Measurements from ENCODE around the gene STX7.

STX7 gene

DNA sequence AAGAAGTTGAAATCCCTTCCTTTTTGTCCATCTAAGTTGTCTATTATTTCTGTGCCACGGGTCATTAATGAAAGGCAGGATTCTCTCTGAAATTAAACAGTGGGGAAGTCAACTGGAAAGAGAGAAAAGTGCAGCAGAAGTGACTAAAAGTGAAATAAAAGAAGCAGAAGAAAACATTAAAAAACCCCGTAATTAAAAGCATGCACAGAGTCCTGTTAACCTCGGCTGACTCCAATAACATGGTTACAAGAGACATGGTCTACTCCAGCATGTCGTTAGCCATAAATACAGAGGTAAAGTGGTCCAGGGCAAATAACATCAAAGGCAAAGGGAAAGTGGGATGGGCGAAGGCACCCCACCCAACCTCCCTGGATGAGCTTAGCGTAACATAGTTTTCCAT, 98.6 kb downstream of the STX7 start:
- TF ChIP-seq CTCF (IDR thresholded peaks at IDR 0.05; ENCODE audit: low read length), result no peak
- no peak for TF ChIP-seq EZH2 (IDR thresholded peaks at IDR 0.05; ENCODE audit: borderline replicate concordance, low read length)
- H4K20me1 ChIP-seq (ENCODE audit: insufficient read depth, low read length), result no peaks in the 10 kb centered on the region
- no peak overlapping the region for H3K4me3 ChIP-seq (ENCODE audit: low read depth, low read length, poor library complexity, severe bottlenecking)
- no peak overlapping the region for H2AFZ ChIP-seq (ENCODE audit: low read length)
- H3K4me1 ChIP-seq (ENCODE audit: insufficient read depth, low read length, severe bottlenecking), result no peaks in the 10 kb centered on the region
- H3K4me2 ChIP-seq (ENCODE audit: low read length), result no peak overlapping the region
- no peaks in the 10 kb centered on the region for H3K9me2 ChIP-seq (ENCODE audit: low read depth, low read length)
- H3K27me3 ChIP-seq (ENCODE audit: insufficient read depth, low read length), result no peaks in the 10 kb centered on the region; the same call in 1 of the 2 replicates
- no peaks in the 10 kb centered on the region for H3F3A ChIP-seq (ENCODE audit: insufficient read depth, low read length)
- H3K79me2 ChIP-seq (ENCODE audit: insufficient read depth, low read length), result no peaks in the 10 kb centered on the region
- no peaks in the 10 kb centered on the region; the same call in 1 of the 2 replicates for H3K36me3 ChIP-seq (ENCODE audit: insufficient read depth, low read length)
- H3K27ac ChIP-seq (ENCODE audit: low read depth, low read length, poor library complexity, severe bottlenecking), result no peak overlapping the region
- H3K9me3 ChIP-seq (ENCODE audit: low read length), result peaks cover 15% of the 10 kb centered on the region; the same call in 1 of the 2 replicates
- no peak overlapping the region for H3K9ac ChIP-seq (ENCODE audit: low read length)

GRCh38 chr6:132413499-132413802, 99.5 kb downstream of the STX7 start:
- H3K9ac ChIP-seq (ENCODE audit: low read length), result no peak overlapping the region
- no peaks in the 10 kb centered on the region for H3F3A ChIP-seq (ENCODE audit: insufficient read depth, low read length)
- H2AFZ ChIP-seq (ENCODE audit: low read length), result no peak overlapping the region
- peaks cover 12% of the 10 kb centered on the region; the same call in 1 of the 2 replicates for H3K9me3 ChIP-seq (ENCODE audit: low read length)
- no peaks in the 10 kb centered on the region for H3K9me2 ChIP-seq (ENCODE audit: low read depth, low read length)
- H3K79me2 ChIP-seq (ENCODE audit: insufficient read depth, low read length), result no peaks in the 10 kb centered on the region
- H3K4me2 ChIP-seq (ENCODE audit: low read length), result no peak overlapping the region
- TF ChIP-seq CTCF (IDR thresholded peaks at IDR 0.05; ENCODE audit: low read length) (no peak), EZH2 (IDR thresholded peaks at IDR 0.05; ENCODE audit: borderline replicate concordance, low read length) (no peak)
- no peaks in the 10 kb centered on the region; the same call in 1 of the 2 replicates for H3K36me3 ChIP-seq (ENCODE audit: insufficient read depth, low read length)
- H3K4me3 ChIP-seq (ENCODE audit: low read depth, low read length, poor library complexity, severe bottlenecking), result no peak overlapping the region
- H4K20me1 ChIP-seq (ENCODE audit: insufficient read depth, low read length), result no peaks in the 10 kb centered on the region
- no peaks in the 10 kb centered on the region for H3K4me1 ChIP-seq (ENCODE audit: insufficient read depth, low read length, severe bottlenecking)
- H3K27me3 ChIP-seq (ENCODE audit: insufficient read depth, low read length), result no peaks in the 10 kb centered on the region; the same call in 1 of the 2 replicates
- H3K27ac ChIP-seq (ENCODE audit: low read depth, low read length, poor library complexity, severe bottlenecking), result no peak overlapping the region

- Histone ChIP-seq H3K27me3 (ENCODE audit: insufficient read depth, low read length) (no peaks in the 10 kb centered on the region; the same call in 1 of the 2 replicates), H3K9me2 (ENCODE audit: low read depth, low read length) (no peaks in the 10 kb centered on the region), H4K20me1 (ENCODE audit: insufficient read depth, low read length) (no peaks in the 10 kb centered on the region), H3K4me2 (ENCODE audit: low read length) (no peak overlapping the region), H3K4me3 (ENCODE audit: low read depth, low read length, poor library complexity, severe bottlenecking) (no peak overlapping the region), H3K79me2 (ENCODE audit: insufficient read depth, low read length) (no peaks in the 10 kb centered on the region), H3K36me3 (ENCODE audit: insufficient read depth, low read length) (no peaks in the 10 kb centered on the region; the same call in 1 of the 2 replicates), H3F3A (ENCODE audit: insufficient read depth, low read length) (no peaks in the 10 kb centered on the region), H3K9me3 (ENCODE audit: low read length) (peaks cover 12% of the 10 kb centered on the region; the same call in 1 of the 2 replicates), H2AFZ (ENCODE audit: low read length) (no peak overlapping the region), H3K27ac (ENCODE audit: low read depth, low read length, poor library complexity, severe bottlenecking) (no peak overlapping the region), H3K4me1 (ENCODE audit: insufficient read depth, low read length, severe bottlenecking) (no peaks in the 10 kb centered on the region), H3K9ac (ENCODE audit: low read length) (no peak overlapping the region)
- TF ChIP-seq EZH2 (IDR thresholded peaks at IDR 0.05; ENCODE audit: borderline replicate concordance, low read length) (no peak), CTCF (IDR thresholded peaks at IDR 0.05; ENCODE audit: low read length) (no peak)
These were observed 100.0 kb downstream of the STX7 start for GRCh38 chr6:132412656-132413498.

All from OCI-LY1 (cell line).